HepG2 (cell line): ENCODE data around the gene C1GALT1. TPM values are rescaled to one million over a fixed set of nuclear protein-coding genes. Genes with fewer than 3 reads are reported as not detected.
A peak's percentile ranks its signal among the peaks of the same experiment; 100 is the strongest.

ENCODE experiments used
- ATAC-seq: fragments of 200-7000 bp; cut with Tn5 transposase; 3 replicates; pipeline ENCODE4 v1.9.1; 2020; ENCODE audit warnings: mild to moderate bottlenecking, moderate library complexity
- BruUV-seq: library from RNA; stranded (reverse); fragments of 400-500 nt; replicated peaks from 2 replicates; lab custom pipeline; 2021; lab: Mats Ljungman, UMichigan
- CTCF ChIA-PET: fragments of 300-600 bp; formaldehyde crosslinking; extraction: SDS; loops from one replicate; lab custom pipeline; 2021; ENCODE audit warnings: low total read pairs, inconsistent platforms, low intra/inter-chr PET ratio; lab: Yijun Ruan, JAX
- POLR2A ChIA-PET: fragments of 350-600 bp; sonication (Branson Sonifier 250); formaldehyde crosslinking; loops from one replicate; lab custom pipeline; 2020; ENCODE audit warnings: antibody characterized with exemption, inconsistent platforms; lab: Yijun Ruan, JAX
- DNase-seq: peaks from one replicate; pipeline ENCODE4 v3.0.0-alpha.2; 2015; ENCODE audit warnings: low spot score
- FAIRE-seq: peaks from 3 replicates; lab custom pipeline; 2011; peaks lifted over from hg19 to GRCh38; lab: Jason Lieb, UNC
- H2AFZ ChIP-seq: one replicate; pipeline ENCODE4 v1.6.1; 2011; ENCODE audit warnings: low read length, inconsistent platforms
- H3K27ac ChIP-seq: fragments of 300-600 bp; 3 replicates; pipeline ENCODE4 v1.8.0; 2011; ENCODE audit warnings: mixed run types, mild to moderate bottlenecking, mixed read lengths, low read length, inconsistent platforms; ENCODE audit not compliant: insufficient read depth; ENCODE audit errors: extremely low read length
- H3K27me3 ChIP-seq, 2 experiments: fragments of 200-600 bp in 1 of 2; 2 replicates in 1 of 2; 3 replicates in 1 of 2; pipeline versions ENCODE4 v1.6.0 to v1.8.0; 2011; ENCODE audit warnings: low read length in 2 of 2, mild to moderate bottlenecking in 2 of 2, moderate library complexity in 2 of 2, inconsistent platforms in 1 of 2; ENCODE audit not compliant: insufficient read depth in 2 of 2, control insufficient read depth in 1 of 2
- H3K36me3 ChIP-seq, 2 experiments: fragments of 200-600 bp in 1 of 2; replicated peaks in 1 of 2; 2 replicates in 1 of 2; 3 replicates in 1 of 2; pipeline versions ENCODE4 v1.5.1 to v1.8.0; 2011; ENCODE audit warnings: low read length in 2 of 2, inconsistent platforms in 1 of 2; ENCODE audit not compliant: insufficient read depth in 2 of 2, control insufficient read depth in 1 of 2
- H3K4me1 ChIP-seq: 2 replicates; pipeline ENCODE4 v1.5.1; 2012; ENCODE audit warnings: low read length, inconsistent platforms; ENCODE audit not compliant: insufficient read depth
- H3K4me2 ChIP-seq: 2 replicates; pipeline ENCODE4 v1.6.0; 2011; ENCODE audit warnings: low read depth, low read length, inconsistent platforms
- H3K4me3 ChIP-seq, 3 experiments: fragments of 200-600 bp in 1 of 3; sonication (generic), shearing (Covaris generic) in 1 of 3; replicated peaks in 1 of 3; 2 replicates each; pipeline ENCODE4 v1.5.1; 2011 to 2016; ENCODE audit warnings: low read length in 3 of 3, inconsistent platforms in 2 of 3, low read depth in 2 of 3, mild to moderate bottlenecking in 2 of 3, control low read depth in 1 of 3, mixed read lengths in 1 of 3; ENCODE audit not compliant: insufficient read depth in 1 of 3
- H3K79me2 ChIP-seq: one replicate; pipeline ENCODE4 v1.6.1; 2011; ENCODE audit warnings: low read length, inconsistent platforms; ENCODE audit not compliant: insufficient read depth
- H3K9ac ChIP-seq: 2 replicates; pipeline ENCODE4 v1.6.0; 2011; ENCODE audit warnings: mild to moderate bottlenecking, low read depth, low read length, inconsistent platforms; ENCODE audit not compliant: insufficient read depth
- H3K9me3 ChIP-seq: 2 replicates; pipeline ENCODE4 v1.5.1; 2012; ENCODE audit warnings: mild to moderate bottlenecking, low read length
- H4K20me1 ChIP-seq: 2 replicates; pipeline ENCODE4 v1.6.0; 2011; ENCODE audit warnings: inconsistent platforms, mild to moderate bottlenecking, low read length, moderate library complexity; ENCODE audit not compliant: insufficient read depth
- AGO2 ChIP-seq: fragments of 200-400 bp; formaldehyde crosslinking; optimal IDR thresholded peaks from 2 replicates; pipeline ENCODE3; 2017; ENCODE audit warnings: mild to moderate bottlenecking, low read depth, low read length, moderate library complexity
- FOXK2 ChIP-seq: fragments of 450-650 bp; IDR thresholded peaks from 2 replicates; pipeline ENCODE4 v1.6.1; 2016
- HOXA9 ChIP-seq: sonication (generic); formaldehyde crosslinking; IDR thresholded peaks from 2 replicates; pipeline ENCODE4 v1.8.1; 2022; ENCODE audit warnings: missing genetic modification reagents, mild to moderate bottlenecking, moderate library complexity, borderline replicate concordance
- RBM22 ChIP-seq: fragments of 200-400 bp; formaldehyde crosslinking; optimal IDR thresholded peaks from 2 replicates; pipeline ENCODE3; 2017; ENCODE audit warnings: mild to moderate bottlenecking, low read length, moderate library complexity
- SNAPC4 ChIP-seq: sonication (generic); formaldehyde crosslinking; IDR thresholded peaks from 2 replicates; pipeline ENCODE4 v1.4.0; 2020; ENCODE audit warnings: mild to moderate bottlenecking, missing genetic modification reagents
- ZNF513 ChIP-seq: sonication (generic); formaldehyde crosslinking; conservative IDR thresholded peaks from 2 replicates; pipeline ENCODE4 v1.5.0; 2020; ENCODE audit warnings: missing genetic modification reagents
- WGBS: methylation state at CpG from one replicate; pipeline ENCODE4 v1.1.6; 2017; ENCODE audit warnings: low lambda C conversion rate; 5-methylcytosine and 5-hydroxymethylcytosine counted together
- in situ Hi-C: cut with HindIII; loops from 2 replicates; pipeline ENCODE4 v1.10.0; 2017; ENCODE audit warnings: low pct_unique_long_range_greater_than_20kb; ENCODE audit not compliant: extremely low pct_ligation_motif_present
- intact Hi-C: fragments of 100-400 bp; cut with micrococcal nuclease; formaldehyde crosslinking; loops from one replicate; pipeline ENCODE4 v1.10.0; 2022; ENCODE audit not compliant: unreplicated experiment
- polyA plus RNA-seq, 8 experiments: library from polyadenylated mRNA; depleted of rRNA in 3 of 8; stranded (reverse) in 7 of 8; unstranded in 1 of 8; fragments of >200 nt; fragmentation: Illumina TruSeq in 4 of 8; extraction: Trizol in 4 of 8; gene quantifications; 2 replicates each; pipeline versions ENCODE4 v1.2.1 to v1.2.3, GENCODE V29; 2011 to 2016; ENCODE audit warnings: low read depth in 4 of 8, missing spikeins in 1 of 8, mixed read lengths in 1 of 8; ENCODE audit not compliant: insufficient read depth in 1 of 8
- total RNA-seq, 5 experiments: library from RNA; depleted of rRNA; stranded (reverse); fragments of >200 nt; fragmentation: Illumina TruSeq; extraction: Trizol; gene quantifications; 2 replicates each; pipeline ENCODE4 v1.2.3, GENCODE V29; 2016; ENCODE audit warnings: low read depth in 1 of 5

C1GALT1 gene
- total and polyA plus RNA-seq, 2 of the 13 experiments (the other 11 are each of a cell fraction or from before 2014, with no cell fraction given) = 57.1 to 65.9 TPM

DNA sequence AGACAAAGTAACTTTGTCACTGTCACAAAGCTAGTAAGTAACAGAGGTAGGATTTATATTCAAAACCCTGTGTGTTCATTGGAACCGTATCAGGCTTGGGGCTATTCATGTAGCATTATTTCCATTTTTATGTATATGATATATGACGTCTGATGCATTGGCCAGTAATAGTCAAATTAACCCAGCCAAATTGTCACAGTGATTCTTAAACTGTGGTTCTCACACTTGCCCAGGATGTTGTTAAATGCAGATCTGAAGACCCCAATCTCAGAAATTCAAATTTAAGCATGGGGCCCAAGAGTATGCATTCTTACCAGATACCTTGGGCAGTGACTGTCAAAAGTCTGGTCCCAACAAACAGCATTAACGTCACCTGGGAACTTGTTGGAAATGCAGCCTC, 63.9 kb downstream of the C1GALT1 start:
- POLR2A ChIA-PET = no interaction called here
- TF ChIP-seq SNAPC4 (CRISPR knock-in tag) = no peak
- TF ChIP-seq FOXK2 = no peak
- peak; percentile 10 for TF ChIP-seq AGO2
- TF ChIP-seq ZNF513 (CRISPR knock-in tag) = no peak
- peak; percentile 89 for TF ChIP-seq RBM22
- no peak for TF ChIP-seq HOXA9 (CRISPR knock-in tag)
- TF ChIP-seq, all 625 proteins: peak for 2
- H3K79me2 ChIP-seq = no peaks in the 10 kb centered on the region
- no peak overlapping the region for H3K9ac ChIP-seq
- H4K20me1 ChIP-seq = no peaks in the 10 kb centered on the region; the same call in 1 of the 2 replicates
- BruUV-seq = no TSS peak
- no peak for DNase-seq
- H3K4me1 ChIP-seq = no peaks in the 10 kb centered on the region
- H3K4me3 ChIP-seq = no peak overlapping the region
- in situ Hi-C loops (no loop called here), intact Hi-C loops (no loop called here)
- no peaks in the 10 kb centered on the region for H3K27me3 ChIP-seq
- no peak for ATAC-seq
- no peak overlapping the region for H3K4me2 ChIP-seq
- WGBS = 97% methylated on average over 2 of the region's 3 CpGs
- CTCF ChIA-PET = no interaction called here
- peaks cover 8 to 49% of the 10 kb centered on the region in 2 experiments for H3K36me3 ChIP-seq
- no peaks in the 10 kb centered on the region for H3K9me3 ChIP-seq
- no peak overlapping the region for H2AFZ ChIP-seq
- FAIRE-seq = no peak
- no peak overlapping the region for H3K27ac ChIP-seq
